ENCODE data around the gene SERPINA1. TPM values are rescaled to one million over a fixed set of nuclear protein-coding genes. Genes with fewer than 3 reads are reported as not detected.
"Not testable (repeated sequence)": the region's sequence is repeated elsewhere in the genome, so short reads cannot be mapped to it uniquely, and the experiment has no call there.

Gene SERPINA1
- total RNA-seq, 4 donors from 2014 or later: 10.5 to 25.4 (median 18.9) TPM

- intact Hi-C loops (cut with DNase I): no loop called here
- 14 to 16% methylated on average over 13 of the region's 13 CpGs for WGBS, 2 donors
Observed at GRCh38 chr14:94423453-94424056, 35.2 kb upstream of the SERPINA1 start.

DNA sequence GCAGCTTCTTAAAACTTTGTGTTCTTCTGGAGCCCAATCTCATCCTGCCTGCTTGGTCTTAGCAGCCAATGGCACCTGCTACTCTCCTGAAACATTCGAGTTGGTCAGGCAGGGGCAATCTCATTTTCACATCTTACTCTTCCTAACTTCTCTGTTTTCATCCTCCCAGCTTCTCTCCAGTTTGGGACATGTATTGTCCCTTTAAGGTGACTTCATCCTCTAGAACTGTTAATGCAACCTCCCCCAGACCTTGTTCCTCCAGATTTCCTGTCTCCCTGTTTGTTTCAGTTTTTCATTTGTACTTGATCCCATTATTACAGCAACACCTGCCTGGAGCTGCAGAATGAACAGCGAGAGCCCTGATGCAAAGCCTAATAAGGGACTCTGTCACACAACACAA is 32.9 kb upstream of the SERPINA1 start:
- WGBS, 2 donors: 66 to 81% methylated on average over 2 of the region's 2 CpGs
- Histone ChIP-seq H3K9me3 (no peaks in the 10 kb centered on the region), H3K4me1 (no peaks in the 10 kb centered on the region), H3K27ac (no peak overlapping the region), H3K36me3 (no peaks in the 10 kb centered on the region), H3K4me3 (replicated peaks in 1 of 3) (no peak overlapping the region), H3K27me3 (no peaks in the 10 kb centered on the region)
- DNase-seq: no peak
- intact Hi-C loops (cut with DNase I): no loop called here
- TF ChIP-seq POLR2A (IDR thresholded peaks at IDR 0.05): no peak
- TF ChIP-seq CTCF (IDR thresholded peaks at IDR 0.05): no peak

More at GRCh38 chr14:94423453-94424056, 35.2 kb upstream of the SERPINA1 start:
- Histone ChIP-seq H3K27ac (no peak overlapping the region), H3K36me3 (no peaks in the 10 kb centered on the region), H3K9me3 (no peaks in the 10 kb centered on the region), H3K4me3 (replicated peaks in 1 of 3) (no peak overlapping the region), H3K4me1 (no peaks in the 10 kb centered on the region), H3K27me3 (no peaks in the 10 kb centered on the region)
- DNase-seq: peak; percentile 57 to 60
- no peak for TF ChIP-seq POLR2A (IDR thresholded peaks at IDR 0.05)
- peak in 5 of 6 experiments; percentile 15 to 58 (median 37) for TF ChIP-seq CTCF (IDR thresholded peaks at IDR 0.05)

GRCh38 chr14:94417497-94418205 is 29.2 kb upstream of the SERPINA1 start:
- H3K36me3 ChIP-seq; intact Hi-C loops (cut with DNase I); H3K27ac ChIP-seq; H3K4me1 ChIP-seq; DNase-seq; H3K4me3 ChIP-seq (replicated peaks in 1 of 3); H3K9me3 ChIP-seq; H3K27me3 ChIP-seq: not testable (repeated sequence)
- 84 to 90% methylated on average over 3 of the region's 3 CpGs for WGBS, 2 donors

DNA sequence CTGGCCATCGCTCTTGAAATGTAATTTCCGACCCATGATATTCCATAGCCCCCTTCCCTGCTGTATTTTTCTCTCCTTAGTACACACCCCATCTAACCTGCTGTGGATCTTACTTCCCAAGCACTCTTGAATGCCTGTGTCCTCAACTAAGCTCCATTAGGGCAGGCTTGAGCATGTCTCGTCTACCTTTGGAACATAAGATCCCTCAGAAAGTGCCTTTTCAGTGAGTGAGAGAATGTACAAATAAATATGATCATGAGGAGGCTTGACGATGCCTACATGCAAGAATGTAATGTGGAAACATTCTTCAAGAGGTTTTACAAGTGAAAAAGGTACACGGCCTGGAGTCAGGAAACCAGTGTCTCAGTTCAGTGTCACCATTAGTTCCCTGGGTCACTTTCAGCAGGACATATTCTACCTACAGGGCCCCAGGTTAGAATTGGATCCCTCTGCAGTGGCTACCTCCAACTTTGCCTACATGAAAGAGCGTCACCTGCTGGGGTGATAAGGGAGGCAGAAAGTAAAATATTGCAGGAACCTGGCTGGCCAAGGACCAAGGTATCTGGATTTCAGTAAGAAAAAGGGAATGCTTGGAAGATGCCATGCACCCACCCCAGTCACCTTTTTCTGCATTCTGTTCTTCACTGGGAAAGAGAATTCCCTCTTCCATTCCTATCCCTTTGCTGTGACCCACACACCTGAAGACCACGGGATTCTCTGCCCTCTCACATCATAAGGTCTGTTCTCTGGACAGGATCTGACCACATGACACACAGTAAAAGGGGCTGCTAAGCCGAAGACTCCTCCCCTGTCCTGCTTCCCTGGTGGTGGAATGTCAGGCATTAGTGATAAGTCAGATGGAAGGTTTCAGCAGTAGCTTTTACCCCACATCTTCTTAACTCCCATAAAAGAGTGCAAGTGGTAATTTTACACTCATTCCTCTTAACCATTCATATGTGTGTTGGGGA is 24.6 kb upstream of the SERPINA1 start:
- Histone ChIP-seq H3K9me3 (no peaks in the 10 kb centered on the region), H3K4me3 (replicated peaks in 1 of 3) (no peak overlapping the region), H3K4me1 (no peaks in the 10 kb centered on the region), H3K36me3 (no peaks in the 10 kb centered on the region), H3K27me3 (no peaks in the 10 kb centered on the region), H3K27ac (no peak overlapping the region)
- DNase-seq: no peak
- WGBS, 2 donors: 68 to 69% methylated on average over 8 of the region's 8 CpGs
- intact Hi-C loops (cut with DNase I): no loop called here
- TF ChIP-seq POLR2A (IDR thresholded peaks at IDR 0.05): no peak
- peak in 3 of 6 experiments; percentile 11 to 19 (median 13) for TF ChIP-seq CTCF (IDR thresholded peaks at IDR 0.05)

- 0 to 7% methylated on average over 1 of the region's 1 CpG for WGBS, 2 donors
- no peak overlapping the region for H3K27ac ChIP-seq
- DNase-seq: no peak
- H3K36me3 ChIP-seq: no peaks in the 10 kb centered on the region
- H3K4me1 ChIP-seq: no peaks in the 10 kb centered on the region
- H3K27me3 ChIP-seq: no peaks in the 10 kb centered on the region
- no peak overlapping the region for H3K4me3 ChIP-seq (replicated peaks in 1 of 3)
- TF ChIP-seq POLR2A (IDR thresholded peaks at IDR 0.05) (no peak), CTCF (IDR thresholded peaks at IDR 0.05) (no peak)
- H3K9me3 ChIP-seq: no peaks in the 10 kb centered on the region
- intact Hi-C loops (cut with DNase I): no loop called here
Observed at GRCh38 chr14:94411638-94412037, 23.2 kb upstream of the SERPINA1 start.

- H3K36me3 ChIP-seq; intact Hi-C loops (cut with DNase I); H3K27me3 ChIP-seq; DNase-seq; H3K27ac ChIP-seq; H3K4me3 ChIP-seq (replicated peaks in 1 of 3); H3K4me1 ChIP-seq; H3K9me3 ChIP-seq: not testable (repeated sequence)
- WGBS, 2 donors: 84 to 95% methylated on average over 5 of the region's 5 CpGs
Observed at GRCh38 chr14:94409430-94409829, 21.0 kb upstream of the SERPINA1 start.
